Measurements from ENCODE around the gene RAB4A.
A peak's percentile ranks its signal among the peaks of the same experiment; 100 is the strongest.

RAB4A gene

GRCh38 chr1:229262239-229262638 is 8.7 kb upstream of the RAB4A start:
- H3K27ac ChIP-seq, result no peak overlapping the region
- DNase-seq (ENCODE audit: low spot score), result no peak
- no peak for TF ChIP-seq CTCF (IDR thresholded peaks at IDR 0.05)

GRCh38 chr1:229263254-229263653 is 7.7 kb upstream of the RAB4A start:
- no peak for TF ChIP-seq CTCF (IDR thresholded peaks at IDR 0.05)
- no peak overlapping the region for H3K4me3 ChIP-seq
- DNase-seq (ENCODE audit: low spot score), result no peak
- H3K27ac ChIP-seq, result no peak overlapping the region

More at GRCh38 chr1:229262239-229262638, 8.7 kb upstream of the RAB4A start:
- H3K4me3 ChIP-seq, result no peak overlapping the region

GRCh38 chr1:229264068-229264467 is 6.8 kb upstream of the RAB4A start:
- no peak for TF ChIP-seq CTCF (IDR thresholded peaks at IDR 0.05)
- DNase-seq (ENCODE audit: low spot score), result no peak
- Histone ChIP-seq H3K27ac (no peak overlapping the region), H3K4me3 (no peak overlapping the region)

- no peak overlapping the region for H3K4me3 ChIP-seq
- DNase-seq (ENCODE audit: low spot score), result no peak
- no peak for TF ChIP-seq CTCF (IDR thresholded peaks at IDR 0.05)
- no peak overlapping the region for H3K27ac ChIP-seq
These were observed 6.4 kb upstream of the RAB4A start for GRCh38 chr1:229264487-229264886.

- H3K4me3 ChIP-seq, result no peak overlapping the region
- H3K27ac ChIP-seq, result no peak overlapping the region
- no peak for TF ChIP-seq CTCF (IDR thresholded peaks at IDR 0.05)
- DNase-seq (ENCODE audit: low spot score), result no peak
These were observed 4.6 kb upstream of the RAB4A start for GRCh38 chr1:229266274-229266673.

- Histone ChIP-seq H3K4me3 (no peak overlapping the region), H3K27ac (no peak overlapping the region)
- no peak for TF ChIP-seq CTCF (IDR thresholded peaks at IDR 0.05)
- no peak for DNase-seq (ENCODE audit: low spot score)
These were observed 3.9 kb upstream of the RAB4A start for GRCh38 chr1:229266832-229267500.

- no peak for TF ChIP-seq CTCF (IDR thresholded peaks at IDR 0.05)
- no peak for DNase-seq (ENCODE audit: low spot score)
- peak overlapping the region in 1 of 2 donors; percentile 4 for H3K27ac ChIP-seq
- H3K4me3 ChIP-seq, result no peak overlapping the region
These were observed 2.4 kb upstream of the RAB4A start for GRCh38 chr1:229268505-229268904.

All from coronary artery (tissue), 2 donors.